Liver (tissue), 9 donors: ENCODE results near the gene SYF2. TPM values are rescaled to one million over a fixed set of nuclear protein-coding genes. Genes with fewer than 3 reads are reported as not detected.

Experiments used
- DNase-seq: peaks from one replicate; pipeline ENCODE4 v3.0.0-alpha.2; 2017; ENCODE audit warnings: low spot score
- H3K27ac ChIP-seq, 2 donors: one replicate each; pipeline ENCODE4 v1.7.0; 2013; ENCODE audit warnings: inconsistent platforms in 2 of 2, low read length in 2 of 2, control low read depth in 1 of 2, low read depth in 1 of 2, mild to moderate bottlenecking in 1 of 2
- H3K27me3 ChIP-seq, 4 donors: one replicate each; pipeline versions ENCODE4 v1.6.1 to v1.7.0; 2013; ENCODE audit warnings: low read length in 3 of 4, inconsistent platforms in 1 of 4, mild to moderate bottlenecking in 1 of 4, moderate library complexity in 1 of 4; ENCODE audit not compliant: control insufficient read depth in 4 of 4, insufficient read depth in 4 of 4
- H3K36me3 ChIP-seq, 4 donors: one replicate each; pipeline versions ENCODE4 v1.6.1 to v1.7.0; 2013; ENCODE audit warnings: low read length in 3 of 4, mild to moderate bottlenecking in 3 of 4, low read depth in 1 of 4, moderate library complexity in 1 of 4; ENCODE audit not compliant: control insufficient read depth in 4 of 4, insufficient read depth in 3 of 4
- H3K4me1 ChIP-seq, 4 donors: one replicate each; pipeline versions ENCODE4 v1.6.1 to v1.7.0; 2013; ENCODE audit warnings: low read length in 3 of 4, mild to moderate bottlenecking in 3 of 4, moderate library complexity in 1 of 4; ENCODE audit not compliant: control insufficient read depth in 4 of 4, insufficient read depth in 4 of 4
- H3K4me3 ChIP-seq, 3 donors: one replicate each; pipeline versions ENCODE4 v1.6.1 to v1.7.0; 2013; ENCODE audit warnings: low read length in 3 of 3, control low read depth in 1 of 3, low read depth in 1 of 3, mild to moderate bottlenecking in 1 of 3
- H3K9ac ChIP-seq, 2 donors: one replicate each; pipeline ENCODE4 v1.7.0; 2013; ENCODE audit warnings: low read length in 2 of 2, mild to moderate bottlenecking in 2 of 2, moderate library complexity in 2 of 2, control low read depth in 1 of 2, low read depth in 1 of 2
- H3K9me3 ChIP-seq, 4 donors: one replicate each; pipeline versions ENCODE4 v1.6.1 to v1.7.0; 2013; ENCODE audit warnings: low read length in 3 of 4; ENCODE audit not compliant: control insufficient read depth in 4 of 4
- GABPA ChIP-seq, 2 donors: IDR thresholded peaks in 1 of 2; conservative IDR thresholded peaks in 1 of 2; 2 replicates each; pipeline ENCODE4 v1.6.1; 2016; ENCODE audit warnings: antibody characterized with exemption in 2 of 2, mild to moderate bottlenecking in 1 of 2, moderate library complexity in 1 of 2
- HNF4A ChIP-seq, 2 donors: conservative IDR thresholded peaks; 2 replicates each; pipeline ENCODE4 v1.6.1; 2016; ENCODE audit warnings: antibody characterized with exemption in 2 of 2, mild to moderate bottlenecking in 2 of 2
- HNF4G ChIP-seq: IDR thresholded peaks from 2 replicates; pipeline ENCODE4 v1.6.1; 2016; ENCODE audit warnings: antibody characterized with exemption
- RAD21 ChIP-seq, 2 donors: IDR thresholded peaks; 2 replicates each; pipeline ENCODE4 v1.6.1; 2016; ENCODE audit warnings: antibody characterized with exemption in 2 of 2, mild to moderate bottlenecking in 2 of 2
- RXRA ChIP-seq, 2 donors: IDR thresholded peaks; 2 replicates each; pipeline ENCODE4 v1.6.1; 2017 to 2018; ENCODE audit warnings: antibody characterized with exemption in 2 of 2, mild to moderate bottlenecking in 1 of 2
- SP1 ChIP-seq: IDR thresholded peaks from 2 replicates; pipeline ENCODE4 v1.6.1; 2018; ENCODE audit warnings: antibody characterized with exemption, mild to moderate bottlenecking
- ZBTB33 ChIP-seq: IDR thresholded peaks from 2 replicates; pipeline ENCODE4 v1.6.1; 2016; ENCODE audit warnings: antibody characterized with exemption
- WGBS: extraction: QIAGEN DNeasy Blood & Tissue Kit; methylation state at CpG from one replicate; pipeline ENCODE4 v1.1.7; 2013; 5-methylcytosine and 5-hydroxymethylcytosine counted together
- polyA plus RNA-seq, 2 donors: library from polyadenylated mRNA; stranded (reverse) in 1 of 2; unstranded in 1 of 2; fragments of 200-250 nt in 1 of 2; fragments of >200 nt in 1 of 2; fragmentation: Nextera tagmentation in 1 of 2; extraction: Ambion mirVana in 1 of 2; gene quantifications; one replicate each; pipeline versions ENCODE4 v1.2.1 to v1.2.3, GENCODE V29; 2013 to 2015
- total RNA-seq, 2 donors: library from RNA; depleted of rRNA; stranded (reverse); fragments of >200 nt; gene quantifications; one replicate each; pipeline ENCODE4 v1.2.3, GENCODE V29; 2014
- TF ChIP-seq, protein P1 (sequence below): fragments of 150-350 bp; IDR thresholded peaks from 2 replicates; pipeline ENCODE4 v1.5.1; 2017; ENCODE audit warnings: improper control_type of control experiment, low read depth, low read length; ENCODE audit not compliant: missing input control
- TF ChIP-seq, protein P2 (sequence below): IDR thresholded peaks from 2 replicates; pipeline ENCODE4 v1.6.1; 2016; ENCODE audit warnings: antibody characterized with exemption
- donor health status: healthy.
- donor health status: healthy.
- donor health status: healthy.
- donor health status: healthy.
- donor health status: healthy.

SYF2 gene
- total and polyA plus RNA-seq, 4 donors = 12.0 to 24.0 (median 15.2) TPM

DNA sequence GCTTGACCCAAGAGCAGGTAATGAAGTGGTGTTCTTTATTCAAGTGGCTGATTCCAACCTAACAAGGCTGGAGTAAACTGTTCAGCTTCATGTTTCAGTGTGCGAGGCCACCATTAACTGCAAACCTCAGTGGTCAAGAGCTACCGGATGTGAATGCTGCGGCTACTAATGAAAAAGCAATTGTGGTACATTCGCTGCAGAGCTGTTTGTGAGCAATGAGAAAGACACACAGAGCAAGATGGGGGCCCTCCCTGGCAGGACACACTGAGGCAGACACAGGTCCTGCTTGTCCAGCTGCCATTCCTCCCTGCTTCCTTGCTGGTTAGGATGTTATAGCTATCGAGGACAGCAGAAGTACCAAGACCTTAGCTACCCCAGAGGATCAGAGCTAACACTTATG lies 26.1 kb downstream of the SYF2 start (continued):
- TF ChIP-seq, protein P1, sequence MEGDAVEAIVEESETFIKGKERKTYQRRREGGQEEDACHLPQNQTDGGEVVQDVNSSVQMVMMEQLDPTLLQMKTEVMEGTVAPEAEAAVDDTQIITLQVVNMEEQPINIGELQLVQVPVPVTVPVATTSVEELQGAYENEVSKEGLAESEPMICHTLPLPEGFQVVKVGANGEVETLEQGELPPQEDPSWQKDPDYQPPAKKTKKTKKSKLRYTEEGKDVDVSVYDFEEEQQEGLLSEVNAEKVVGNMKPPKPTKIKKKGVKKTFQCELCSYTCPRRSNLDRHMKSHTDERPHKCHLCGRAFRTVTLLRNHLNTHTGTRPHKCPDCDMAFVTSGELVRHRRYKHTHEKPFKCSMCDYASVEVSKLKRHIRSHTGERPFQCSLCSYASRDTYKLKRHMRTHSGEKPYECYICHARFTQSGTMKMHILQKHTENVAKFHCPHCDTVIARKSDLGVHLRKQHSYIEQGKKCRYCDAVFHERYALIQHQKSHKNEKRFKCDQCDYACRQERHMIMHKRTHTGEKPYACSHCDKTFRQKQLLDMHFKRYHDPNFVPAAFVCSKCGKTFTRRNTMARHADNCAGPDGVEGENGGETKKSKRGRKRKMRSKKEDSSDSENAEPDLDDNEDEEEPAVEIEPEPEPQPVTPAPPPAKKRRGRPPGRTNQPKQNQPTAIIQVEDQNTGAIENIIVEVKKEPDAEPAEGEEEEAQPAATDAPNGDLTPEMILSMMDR = no peak
- TF ChIP-seq, protein P2, sequence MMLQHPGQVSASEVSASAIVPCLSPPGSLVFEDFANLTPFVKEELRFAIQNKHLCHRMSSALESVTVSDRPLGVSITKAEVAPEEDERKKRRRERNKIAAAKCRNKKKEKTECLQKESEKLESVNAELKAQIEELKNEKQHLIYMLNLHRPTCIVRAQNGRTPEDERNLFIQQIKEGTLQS = no peak

DNA sequence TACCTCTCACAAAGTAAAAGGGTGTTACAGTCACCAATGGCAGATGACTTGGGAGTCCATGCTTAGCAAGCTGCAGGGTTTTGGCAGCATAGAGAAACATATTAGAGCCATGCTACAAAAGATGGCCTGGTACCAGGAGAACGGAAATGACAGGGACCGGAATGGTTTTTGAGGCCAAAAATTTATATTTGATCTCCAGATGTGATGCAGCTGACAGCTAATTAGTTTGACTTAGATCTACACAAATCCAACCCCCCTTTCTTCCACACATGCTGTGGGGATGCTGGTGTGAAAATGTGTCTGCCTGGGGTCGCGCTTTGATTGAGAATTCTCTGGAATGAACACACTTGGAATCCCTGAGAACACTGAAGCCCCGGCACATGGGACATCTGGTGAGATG lies 26.5 kb downstream of the SYF2 start:
- Histone ChIP-seq H3K27me3 (no peaks in the 10 kb centered on the region), H3K36me3 (no peaks in the 10 kb centered on the region), H3K4me1 (no peaks in the 10 kb centered on the region), H3K4me3 (no peak overlapping the region), H3K9me3 (no peaks in the 10 kb centered on the region), H3K27ac (no peak overlapping the region), H3K9ac (no peak overlapping the region)
- no peak for DNase-seq
- 91% methylated on average over 5 of the region's 5 CpGs for WGBS
- TF ChIP-seq SP1 = no peak
- TF ChIP-seq RXRA (IDR thresholded peaks at IDR 0.05) = no peak
- TF ChIP-seq GABPA (IDR thresholded peaks at IDR 0.05 in 1 of 2, conservative IDR thresholded peaks at IDR 0.05 in 1 of 2) = no peak
- TF ChIP-seq HNF4A (conservative IDR thresholded peaks at IDR 0.05) = no peak

- no peaks in the 10 kb centered on the region for H3K27me3 ChIP-seq
- no peak overlapping the region for H3K4me3 ChIP-seq
- no peak overlapping the region for H3K27ac ChIP-seq
- H3K36me3 ChIP-seq = no peaks in the 10 kb centered on the region
- no peak overlapping the region for H3K9ac ChIP-seq
- H3K4me1 ChIP-seq = no peaks in the 10 kb centered on the region
- no peak for DNase-seq
- H3K9me3 ChIP-seq = no peaks in the 10 kb centered on the region
- WGBS = 62% methylated on average over 9 of the region's 9 CpGs
- TF ChIP-seq, protein P1 = peak; percentile 77
- TF ChIP-seq HNF4G (no peak), RAD21 (IDR thresholded peaks at IDR 0.05) (peak; percentile 84 to 85)
These were observed 27.4 kb downstream of the SYF2 start for GRCh38 chr1:25204797-25205480.

GRCh38 chr1:25201006-25201405 lies 31.3 kb downstream of the SYF2 start:
- no peak for DNase-seq
- H3K36me3 ChIP-seq = no peaks in the 10 kb centered on the region
- no peak overlapping the region for H3K9ac ChIP-seq
- H3K4me3 ChIP-seq = no peak overlapping the region
- no peak for TF ChIP-seq RXRA (IDR thresholded peaks at IDR 0.05)
- TF ChIP-seq HNF4G = no peak
- TF ChIP-seq, protein P2 = no peak
- no peak for TF ChIP-seq ZBTB33
- H3K4me1 ChIP-seq = no peaks in the 10 kb centered on the region
- 84% methylated on average over 7 of the region's 7 CpGs for WGBS
- no peak overlapping the region for H3K27ac ChIP-seq
- H3K27me3 ChIP-seq = no peaks in the 10 kb centered on the region
- H3K9me3 ChIP-seq = no peaks in the 10 kb centered on the region
